Suppressor macrophage treated with lipopolysaccharide for 1 hour (primary cell): Measurements from ENCODE around the gene ENPP3.
"Not testable (repeated sequence)": the region's sequence is repeated elsewhere in the genome, so short reads cannot be mapped to it uniquely, and the experiment has no call there.

Experiments
- DNase-seq, 3 donors: peaks; one replicate each; pipeline ENCODE4 v3.0.0-alpha.2; 2020 to 2022

Gene ENPP3

GRCh38 chr6:131740161-131740560, 103.1 kb downstream of the ENPP3 start:
- DNase-seq = no peak

- no peak for DNase-seq
Measured at GRCh38 chr6:131741688-131742393, 104.7 kb downstream of the ENPP3 start.

- no peak for DNase-seq
Measured at GRCh38 chr6:131744432-131745287, 107.6 kb downstream of the ENPP3 start.

- DNase-seq = no peak
Measured at GRCh38 chr6:131745476-131745875, 108.4 kb downstream of the ENPP3 start.

- no peak for DNase-seq
Measured at GRCh38 chr6:131747821-131748353, 110.8 kb downstream of the ENPP3 start.

- no peak for DNase-seq
Measured at GRCh38 chr6:131749023-131749422, 111.9 kb downstream of the ENPP3 start.

GRCh38 chr6:131751012-131751715, 114.1 kb downstream of the ENPP3 start:
- DNase-seq = not testable (repeated sequence)

GRCh38 chr6:131754088-131754487, 117.0 kb downstream of the ENPP3 start:
- DNase-seq = no peak

- DNase-seq = no peak
Measured at GRCh38 chr6:131754715-131755567, 117.8 kb downstream of the ENPP3 start.

GRCh38 chr6:131755597-131755996, 118.5 kb downstream of the ENPP3 start:
- no peak for DNase-seq

- DNase-seq = no peak
Measured at GRCh38 chr6:131756039-131756438, 118.9 kb downstream of the ENPP3 start.

- no peak for DNase-seq
Measured at GRCh38 chr6:131758920-131759319, 121.8 kb downstream of the ENPP3 start.

- DNase-seq = no peak
Measured at GRCh38 chr6:131761060-131761761, 124.1 kb downstream of the ENPP3 start.

GRCh38 chr6:131761762-131762067, 124.6 kb downstream of the ENPP3 start:
- no peak for DNase-seq

GRCh38 chr6:131762984-131763383, 125.9 kb downstream of the ENPP3 start:
- DNase-seq = no peak

GRCh38 chr6:131763749-131764148, 126.6 kb downstream of the ENPP3 start:
- DNase-seq = no peak

GRCh38 chr6:131764350-131764749, 127.2 kb downstream of the ENPP3 start:
- no peak for DNase-seq

GRCh38 chr6:131765081-131765803, 128.1 kb downstream of the ENPP3 start:
- DNase-seq = no peak

- DNase-seq = no peak
Measured at GRCh38 chr6:131765804-131766135, 128.7 kb downstream of the ENPP3 start.

- no peak for DNase-seq
Measured at GRCh38 chr6:131766631-131767030, 129.5 kb downstream of the ENPP3 start.

- no peak for DNase-seq
Measured at GRCh38 chr6:131768964-131769363, 131.9 kb downstream of the ENPP3 start.
